22Rv1 (cell line): ENCODE results near the gene MAGEB6.

ENCODE experiments used
- H3K27ac ChIP-seq: fragments of 450-650 bp; 2 replicates; pipeline ENCODE4 v1.5.1; 2017
- ZFX ChIP-seq: fragments of 450-650 bp; IDR thresholded peaks from 2 replicates; pipeline ENCODE4 v1.6.1; 2017; ENCODE audit warnings: antibody characterized with exemption, borderline replicate concordance
- TF ChIP-seq, protein P1 (sequence below): fragments of 450-650 bp; IDR thresholded peaks from 2 replicates; pipeline ENCODE4 v1.5.1; 2017; ENCODE audit warnings: mild to moderate bottlenecking

The MAGEB6 gene

DNA sequence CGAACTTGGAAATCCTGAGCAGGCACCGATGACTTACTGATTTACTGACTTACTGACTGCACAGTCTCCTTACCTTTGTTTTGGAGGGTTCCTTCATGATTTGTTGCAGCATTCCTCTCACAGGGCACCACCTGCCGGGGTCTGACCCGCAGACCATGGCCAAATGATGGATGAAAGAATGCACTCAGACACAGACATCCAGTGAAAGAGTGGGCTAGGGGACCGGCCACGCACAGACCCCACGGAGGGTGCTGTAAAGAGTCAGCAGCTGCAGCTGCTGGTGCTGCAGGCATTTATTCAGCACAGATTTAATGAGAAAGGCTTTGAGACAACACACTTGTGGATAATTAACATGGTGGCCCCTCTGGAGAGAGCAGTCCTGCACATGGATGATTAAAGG lies 27.1 kb downstream of the MAGEB6 start:
- TF ChIP-seq ZFX, result no peak
- TF ChIP-seq, protein P1, sequence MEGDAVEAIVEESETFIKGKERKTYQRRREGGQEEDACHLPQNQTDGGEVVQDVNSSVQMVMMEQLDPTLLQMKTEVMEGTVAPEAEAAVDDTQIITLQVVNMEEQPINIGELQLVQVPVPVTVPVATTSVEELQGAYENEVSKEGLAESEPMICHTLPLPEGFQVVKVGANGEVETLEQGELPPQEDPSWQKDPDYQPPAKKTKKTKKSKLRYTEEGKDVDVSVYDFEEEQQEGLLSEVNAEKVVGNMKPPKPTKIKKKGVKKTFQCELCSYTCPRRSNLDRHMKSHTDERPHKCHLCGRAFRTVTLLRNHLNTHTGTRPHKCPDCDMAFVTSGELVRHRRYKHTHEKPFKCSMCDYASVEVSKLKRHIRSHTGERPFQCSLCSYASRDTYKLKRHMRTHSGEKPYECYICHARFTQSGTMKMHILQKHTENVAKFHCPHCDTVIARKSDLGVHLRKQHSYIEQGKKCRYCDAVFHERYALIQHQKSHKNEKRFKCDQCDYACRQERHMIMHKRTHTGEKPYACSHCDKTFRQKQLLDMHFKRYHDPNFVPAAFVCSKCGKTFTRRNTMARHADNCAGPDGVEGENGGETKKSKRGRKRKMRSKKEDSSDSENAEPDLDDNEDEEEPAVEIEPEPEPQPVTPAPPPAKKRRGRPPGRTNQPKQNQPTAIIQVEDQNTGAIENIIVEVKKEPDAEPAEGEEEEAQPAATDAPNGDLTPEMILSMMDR, result no peak
- no peak overlapping the region for H3K27ac ChIP-seq

DNA sequence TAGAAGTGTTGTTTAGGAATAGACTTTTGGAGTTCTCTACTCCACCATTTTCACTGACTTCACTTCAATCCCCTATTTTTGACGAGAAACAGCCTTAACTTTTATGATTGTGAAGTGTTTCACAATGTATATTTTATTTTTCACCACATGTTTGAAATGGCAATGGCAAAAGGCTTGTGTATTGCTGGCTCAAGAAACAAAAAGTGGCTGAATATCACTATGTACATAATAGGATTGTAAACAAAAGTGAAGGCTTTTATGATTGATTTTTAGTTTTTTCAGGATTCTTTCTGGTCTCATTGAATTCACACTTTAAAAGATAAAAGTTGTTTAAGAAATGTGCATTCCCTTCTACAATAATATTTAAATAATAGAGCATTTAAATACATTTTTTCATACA lies 41.9 kb downstream of the MAGEB6 start:
- H3K27ac ChIP-seq, result no peak overlapping the region
- no peak for TF ChIP-seq ZFX
- TF ChIP-seq, protein P1, result no peak
